HG03280 (cell line): ENCODE data around the gene CXCR2.

Experiments used
- ATAC-seq: cut with Tn5 transposase; IDR thresholded peaks from one replicate; pipeline ENCODE4 v1.9.1; 2021; ENCODE audit warnings: mild to moderate bottlenecking, moderate library complexity; ENCODE audit not compliant: unreplicated experiment

CXCR2 gene

DNA sequence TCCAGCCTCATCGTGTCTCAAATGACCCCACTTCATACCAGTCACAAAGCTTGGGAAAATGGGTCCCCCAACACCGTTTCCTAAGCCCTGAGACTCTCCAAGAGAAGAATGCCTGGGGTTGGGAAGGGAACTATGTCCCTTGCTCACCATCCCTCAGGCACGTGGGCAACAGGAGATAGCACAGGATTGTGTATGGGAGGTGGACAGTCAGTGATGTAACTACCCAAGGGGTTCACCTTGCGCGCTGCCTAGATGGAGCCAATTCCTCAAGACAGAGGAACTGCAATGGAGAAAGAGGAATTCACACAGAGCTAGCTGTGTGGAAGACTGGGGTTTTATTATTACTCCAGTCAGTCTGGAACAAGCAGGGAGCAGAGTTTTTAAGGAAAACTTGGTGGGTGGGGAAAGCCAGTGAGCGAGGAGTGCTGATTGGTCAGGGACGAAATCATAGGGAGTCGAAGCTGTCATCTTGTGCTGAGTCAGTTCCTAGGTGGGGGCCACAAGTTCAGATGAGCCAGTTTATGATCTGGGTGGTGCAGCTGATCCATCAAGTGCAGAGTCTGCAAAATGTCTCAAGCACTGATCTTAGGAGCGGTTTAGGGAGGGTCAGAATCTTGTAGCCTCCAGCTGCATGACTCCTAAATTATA is 54.8 kb downstream of the CXCR2 start:
- no peak for ATAC-seq

GRCh38 chr2:218184331-218184730 is 58.5 kb downstream of the CXCR2 start:
- ATAC-seq, result no peak

DNA sequence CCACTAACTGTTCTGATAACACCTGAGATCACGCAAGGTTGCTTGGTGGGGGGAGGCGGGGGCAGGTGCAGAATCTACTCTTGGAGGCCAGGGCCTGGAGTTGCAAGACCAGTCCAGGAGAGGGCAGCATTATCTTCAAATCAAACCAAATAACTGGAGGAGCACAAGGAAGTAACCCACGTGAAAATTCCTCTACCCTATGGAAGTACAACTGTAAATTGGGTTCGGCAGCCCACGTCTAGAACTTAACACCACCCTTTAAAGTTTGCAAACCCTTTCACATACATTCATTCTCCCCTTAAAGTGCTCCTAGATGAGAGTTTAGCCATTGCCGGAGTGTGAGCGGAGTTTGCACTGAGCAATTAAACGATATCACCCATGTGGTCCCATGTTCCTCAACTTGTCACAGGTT is 60.5 kb downstream of the CXCR2 start:
- ATAC-seq, result peak; percentile 76
